NCI-H1930 (cell line): ENCODE measurements around the gene XPR1.
"Not testable (repeated sequence)": the region's sequence is repeated elsewhere in the genome, so short reads cannot be mapped to it uniquely, and the experiment has no call there.

Experiments
- DNase-seq, 2 experiments: peaks; one replicate each; lab custom pipeline; 2025; lab: John Stamatoyannopoulos, UW

XPR1 gene

GRCh38 chr1:180722586-180722985 lies 90.8 kb downstream of the XPR1 start:
- no peak for DNase-seq

GRCh38 chr1:180724055-180724454 lies 92.2 kb downstream of the XPR1 start:
- DNase-seq, result no peak

GRCh38 chr1:180726024-180726423 lies 94.2 kb downstream of the XPR1 start:
- not testable (repeated sequence) for DNase-seq

- DNase-seq, result not testable (repeated sequence)
Observed at GRCh38 chr1:180727751-180728150, 95.9 kb downstream of the XPR1 start.

- DNase-seq, result no peak
Observed at GRCh38 chr1:180728472-180729106, 96.8 kb downstream of the XPR1 start.

- no peak for DNase-seq
Observed at GRCh38 chr1:180731131-180731530, 99.3 kb downstream of the XPR1 start.

GRCh38 chr1:180732866-180733265 lies 101.0 kb downstream of the XPR1 start:
- DNase-seq, result no peak

GRCh38 chr1:180734366-180734765 lies 102.5 kb downstream of the XPR1 start:
- DNase-seq, result no peak

GRCh38 chr1:180742663-180743062 lies 110.8 kb downstream of the XPR1 start:
- DNase-seq, result no peak

- DNase-seq, result no peak
Observed at GRCh38 chr1:180743868-180744267, 112.0 kb downstream of the XPR1 start.

GRCh38 chr1:180745098-180745497 lies 113.3 kb downstream of the XPR1 start:
- no peak for DNase-seq

GRCh38 chr1:180751921-180752320 lies 120.1 kb downstream of the XPR1 start:
- DNase-seq, result no peak

GRCh38 chr1:180754453-180754852 lies 122.6 kb downstream of the XPR1 start:
- DNase-seq, result no peak

- no peak for DNase-seq
Observed at GRCh38 chr1:180757657-180758056, 125.8 kb downstream of the XPR1 start.

GRCh38 chr1:180762796-180763195 lies 131.0 kb downstream of the XPR1 start:
- DNase-seq, result no peak

GRCh38 chr1:180765151-180765550 lies 133.3 kb downstream of the XPR1 start:
- DNase-seq, result no peak

- DNase-seq, result no peak
Observed at GRCh38 chr1:180769889-180770288, 138.1 kb downstream of the XPR1 start.

GRCh38 chr1:180773210-180773865 lies 141.5 kb downstream of the XPR1 start:
- no peak for DNase-seq

GRCh38 chr1:180775801-180776200 lies 144.0 kb downstream of the XPR1 start:
- no peak for DNase-seq

GRCh38 chr1:180777072-180777689 lies 145.4 kb downstream of the XPR1 start:
- DNase-seq, result no peak

- DNase-seq, result no peak
Observed at GRCh38 chr1:180778782-180779398, 147.1 kb downstream of the XPR1 start.

- DNase-seq, result no peak
Observed at GRCh38 chr1:180779584-180779983, 147.8 kb downstream of the XPR1 start.

GRCh38 chr1:180781718-180782117 lies 149.9 kb downstream of the XPR1 start:
- no peak for DNase-seq
